NCI-H2107 (cell line): ENCODE data around the gene ZNF106.

Source experiments
- DNase-seq: peaks from one replicate; lab custom pipeline; 2025; lab: John Stamatoyannopoulos, UW

The ZNF106 gene

GRCh38 chr15:42490671-42491538 is at the start of gene ZNF106:
TSS of gene ZNF106 (minus strand) at chr15:42491141. CDS start at chr15:42472289, 18,852 bp downstream.
- peak; percentile 56 for DNase-seq

DNA sequence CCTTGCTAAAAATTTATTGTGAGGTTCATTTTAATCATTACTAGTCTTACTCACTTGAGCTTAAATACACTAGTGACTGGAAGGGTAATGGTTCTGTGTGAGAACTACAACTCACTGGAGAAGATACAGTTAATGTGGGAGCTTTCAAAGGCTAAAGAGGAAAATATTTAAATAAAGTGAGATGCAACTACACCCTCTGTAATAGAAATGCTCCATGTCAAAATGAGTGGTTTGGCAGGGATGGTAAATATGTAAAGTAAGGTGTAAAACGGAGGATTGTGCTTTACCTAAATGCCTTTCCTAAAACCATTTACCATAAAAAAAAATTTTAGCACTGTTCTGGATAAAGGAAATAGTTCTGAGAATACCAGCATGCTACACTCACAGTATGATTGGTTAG is 42.3 kb upstream of the ZNF106 start:
- no peak for DNase-seq

GRCh38 chr15:42528970-42529369 is 38.0 kb upstream of the ZNF106 start:
- DNase-seq = no peak

DNA sequence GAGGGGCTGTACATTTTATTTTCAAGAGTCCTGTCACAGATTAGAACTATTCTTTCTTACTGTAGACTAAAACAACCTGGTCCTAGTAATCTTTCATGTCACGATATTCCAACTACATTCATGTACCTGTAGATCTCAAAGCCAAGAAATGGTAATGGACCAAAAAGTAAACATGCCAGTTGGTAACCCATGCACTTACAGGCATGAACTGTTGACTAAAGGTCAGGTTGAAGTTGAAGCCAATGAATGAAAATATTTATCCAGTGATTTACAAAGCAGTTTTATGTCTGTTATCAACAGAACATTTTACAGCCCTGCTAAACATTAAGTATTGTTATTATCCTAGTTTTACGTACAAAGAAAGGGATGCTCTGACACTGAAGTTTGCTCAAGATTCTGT is 32.4 kb upstream of the ZNF106 start:
- no peak for DNase-seq

DNA sequence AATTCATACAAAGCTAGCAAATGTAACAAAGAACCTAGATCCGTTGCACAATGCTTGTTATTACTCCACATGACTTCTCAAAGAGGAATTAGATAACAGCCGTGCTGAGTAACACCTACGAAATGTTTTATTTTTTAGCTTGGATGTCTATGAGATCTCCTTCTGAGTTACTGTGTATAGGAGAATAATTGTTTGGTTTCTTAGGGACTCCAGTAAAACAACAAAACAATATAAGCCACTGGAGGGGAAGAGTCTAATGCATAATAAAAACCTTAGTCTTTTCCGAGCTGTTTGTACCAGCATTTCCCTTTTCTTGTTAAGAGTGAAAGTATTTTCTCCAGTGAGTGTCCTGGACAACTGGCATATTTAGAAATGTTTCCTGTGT is 20.1 kb upstream of the ZNF106 start:
- DNase-seq = no peak

DNA sequence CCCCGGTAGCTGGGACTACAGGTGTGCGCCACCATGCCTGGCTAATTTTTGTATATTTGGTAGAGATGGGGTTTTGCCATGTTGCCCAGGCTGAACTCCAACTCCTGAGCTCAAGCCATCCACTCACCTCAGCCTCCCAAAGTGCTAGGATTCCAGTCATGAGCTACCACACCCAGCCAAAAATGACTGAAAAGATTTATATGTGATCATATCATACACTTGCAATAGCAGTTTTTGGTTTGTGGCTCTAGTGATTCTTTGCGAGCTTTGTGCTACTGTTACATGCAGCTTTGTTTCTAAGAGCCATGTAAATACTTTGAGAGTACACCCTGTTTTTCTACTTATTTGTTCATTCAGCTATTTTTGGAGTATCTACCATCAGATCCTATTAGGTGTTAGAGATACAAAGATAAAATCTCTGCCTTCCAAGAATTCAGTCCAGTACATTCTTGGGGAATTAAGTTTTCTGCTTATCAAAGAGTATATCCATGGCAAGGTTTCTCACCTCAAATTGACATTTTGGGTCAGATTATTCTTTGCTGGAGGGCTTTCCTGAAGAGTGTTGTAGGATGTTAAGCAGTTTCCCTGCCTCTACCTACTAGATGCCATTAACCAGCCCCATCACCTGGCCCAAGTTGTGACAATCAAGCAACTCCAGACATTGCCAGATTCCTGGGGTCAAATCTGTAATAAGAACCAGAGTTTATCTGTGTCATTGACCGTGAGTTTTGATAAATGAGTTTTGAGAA is 19.5 kb upstream of the ZNF106 start:
- no peak for DNase-seq

GRCh38 chr15:42508263-42508690 is 17.3 kb upstream of the ZNF106 start:
- no peak for DNase-seq

- DNase-seq = no peak
These were observed 16.6 kb upstream of the ZNF106 start for GRCh38 chr15:42507514-42507913.

DNA sequence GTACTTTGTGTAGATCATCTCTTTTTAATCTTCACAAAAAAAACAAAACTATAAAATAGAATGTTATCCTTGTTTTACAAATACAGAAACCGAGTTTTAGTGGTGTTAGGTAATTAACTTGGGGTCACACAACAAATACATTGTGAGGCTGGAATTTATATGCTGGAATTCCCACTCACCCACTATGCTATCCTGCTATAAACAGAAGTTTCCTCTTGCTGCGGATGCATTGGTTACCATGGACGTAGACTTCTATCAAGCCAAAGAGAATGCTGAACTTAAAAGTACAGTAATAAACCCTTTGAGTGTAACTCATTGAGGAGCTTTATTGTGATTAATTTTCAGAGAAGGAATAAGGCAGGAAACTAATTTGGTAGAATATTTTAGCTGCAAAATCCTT is 13.7 kb upstream of the ZNF106 start:
- no peak for DNase-seq

DNA sequence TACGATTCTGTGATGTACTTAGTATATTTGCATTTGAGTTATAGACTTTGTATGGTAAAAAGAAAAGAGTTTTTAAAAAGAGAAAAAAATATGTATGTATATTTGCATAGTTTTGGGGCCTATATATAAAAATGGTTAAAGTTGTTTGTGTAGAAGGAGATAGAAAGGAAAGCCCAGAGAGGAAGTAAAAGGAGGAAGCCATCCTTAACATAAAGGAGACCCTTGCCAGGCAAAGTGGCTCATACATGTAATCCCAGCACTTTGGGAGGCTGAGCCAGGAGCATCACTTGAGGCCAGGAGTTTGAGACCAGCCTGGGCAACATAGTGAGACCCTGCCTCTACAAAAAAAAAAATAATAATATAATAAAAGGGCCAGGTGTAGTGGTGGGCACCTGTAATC is 12.9 kb upstream of the ZNF106 start:
- no peak for DNase-seq

GRCh38 chr15:42502477-42502876 is 11.5 kb upstream of the ZNF106 start:
- no peak for DNase-seq

GRCh38 chr15:42499858-42500609 is 9.1 kb upstream of the ZNF106 start:
- DNase-seq = no peak

DNA sequence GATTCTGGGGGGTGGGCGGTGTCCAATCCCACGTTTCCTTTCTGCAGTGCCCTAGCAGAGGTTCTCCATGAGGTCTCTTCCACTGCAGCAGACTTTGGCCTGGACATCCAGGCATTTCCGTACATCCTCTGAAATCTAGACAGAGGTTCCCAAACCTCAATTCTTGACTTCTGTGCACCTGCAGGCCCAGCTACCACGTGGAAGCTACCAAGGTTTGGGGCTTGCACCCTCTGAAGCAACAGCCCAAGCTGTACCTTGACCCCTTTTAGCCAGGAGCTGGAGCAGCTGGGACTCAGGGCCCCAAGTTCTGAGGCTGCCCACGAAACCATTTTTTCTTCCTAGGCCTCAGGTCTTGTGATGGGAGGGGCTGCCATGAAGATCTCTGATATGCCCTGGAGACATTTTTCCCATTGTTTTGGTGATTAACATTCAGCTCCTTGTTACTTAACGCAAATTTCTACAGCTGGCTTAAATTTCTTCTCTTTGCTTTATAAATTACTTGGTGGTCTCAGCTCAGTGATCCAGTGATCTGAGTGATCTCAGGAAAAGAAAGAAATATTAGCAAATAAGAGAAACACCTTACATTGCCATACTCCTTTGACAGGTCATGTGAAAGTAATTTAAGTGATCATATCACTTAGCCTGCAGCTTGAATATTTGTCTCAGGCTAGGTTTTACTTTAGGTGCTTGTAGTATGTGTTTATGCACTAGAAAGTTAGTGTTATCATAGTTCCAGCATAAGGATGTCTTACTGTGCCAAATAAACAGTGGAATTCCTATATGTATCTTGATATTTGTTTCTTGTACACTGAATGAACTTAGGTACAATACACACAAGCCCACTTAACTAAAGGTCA is 7.5 kb upstream of the ZNF106 start:
- DNase-seq = no peak

DNA sequence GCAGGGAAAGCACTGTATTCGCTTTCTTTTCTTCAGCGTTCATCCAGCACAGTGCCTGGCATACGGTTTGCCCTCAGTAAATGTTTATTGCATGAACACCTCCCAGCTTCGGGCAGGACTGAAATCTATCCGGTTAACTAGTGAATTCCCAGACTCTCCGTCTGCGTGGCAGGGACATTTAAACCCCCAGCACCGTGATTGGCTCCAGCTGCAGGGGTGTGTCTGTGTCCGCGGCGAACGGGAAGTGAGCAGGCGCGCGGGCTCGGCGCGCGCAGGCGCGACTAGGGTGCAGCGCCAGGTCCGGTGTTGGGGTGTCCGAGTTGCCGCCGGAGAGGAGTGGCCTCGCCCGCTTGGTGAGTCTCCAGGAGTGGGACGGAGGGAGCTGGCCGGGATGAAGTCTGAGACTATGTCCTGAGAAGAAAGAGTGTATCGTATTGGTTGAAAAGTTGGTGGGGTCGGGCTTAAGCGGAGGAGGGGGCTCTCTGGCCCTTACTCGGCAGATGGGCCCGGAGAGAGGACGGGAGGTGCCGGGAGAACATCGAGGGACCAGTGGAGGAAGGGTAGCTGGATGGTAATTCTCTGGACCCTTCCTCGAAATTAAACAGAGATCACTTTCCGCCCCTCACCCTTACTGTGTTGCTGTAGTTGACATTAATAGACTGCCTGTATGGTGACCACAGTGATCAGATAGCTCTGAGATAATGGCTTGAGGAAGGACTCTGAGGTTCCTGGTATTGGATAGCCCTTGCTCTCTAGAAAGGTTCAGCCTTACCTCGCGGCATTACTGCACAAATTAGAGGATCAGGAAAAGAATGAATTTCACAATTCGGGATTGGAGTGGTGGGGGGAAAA is 4.6 kb upstream of the ZNF106 start, which contains the start of gene SNAP23:
Gene SNAP23, plus strand, starts transcription at position 274 of the 852 bp plus-strand sequence. CDS start 16,213 bp downstream, outside the sequence.
- DNase-seq = peak; percentile 50

- DNase-seq = no peak
These were observed 4.0 kb upstream of the ZNF106 start for GRCh38 chr15:42494998-42495360.

- no peak for DNase-seq
These were observed 2.7 kb upstream of the ZNF106 start for GRCh38 chr15:42493679-42494078.

GRCh38 chr15:42491539-42492225 is 741 bp upstream of the ZNF106 start:
- no peak for DNase-seq

- no peak for DNase-seq
These were observed 660 bp downstream of the ZNF106 start for GRCh38 chr15:42490291-42490670.

- DNase-seq = no peak
These were observed 7.3 kb downstream of the ZNF106 start for GRCh38 chr15:42483677-42484076.

DNA sequence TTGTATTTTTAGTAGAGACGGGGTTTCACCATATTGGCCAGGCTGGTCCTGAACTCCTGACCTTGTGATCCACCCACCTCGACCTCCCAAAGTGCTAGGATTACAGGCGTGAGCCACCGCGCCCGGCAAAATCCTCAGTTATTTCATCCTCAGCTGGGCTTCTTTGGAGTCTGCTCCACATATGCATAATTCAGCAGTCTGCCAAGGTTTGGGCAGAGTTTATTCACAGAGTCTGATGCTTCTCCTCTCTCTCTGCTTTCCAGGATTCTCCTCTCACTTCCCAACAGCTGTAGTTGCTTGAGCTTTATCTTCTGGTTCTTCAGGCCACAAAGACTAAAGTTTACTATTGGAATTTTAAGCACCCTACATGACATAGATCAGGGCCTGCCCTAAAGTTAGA is 8.2 kb downstream of the ZNF106 start:
- no peak for DNase-seq
